ENCODE measurements around the gene CTDP1. TPM values are rescaled to one million over a fixed set of nuclear protein-coding genes. Genes with fewer than 3 reads are reported as not detected.

Gene CTDP1
- total and polyA plus RNA-seq, 4 donors: 18.8 to 30.5 (median 21.7) TPM

DNA sequence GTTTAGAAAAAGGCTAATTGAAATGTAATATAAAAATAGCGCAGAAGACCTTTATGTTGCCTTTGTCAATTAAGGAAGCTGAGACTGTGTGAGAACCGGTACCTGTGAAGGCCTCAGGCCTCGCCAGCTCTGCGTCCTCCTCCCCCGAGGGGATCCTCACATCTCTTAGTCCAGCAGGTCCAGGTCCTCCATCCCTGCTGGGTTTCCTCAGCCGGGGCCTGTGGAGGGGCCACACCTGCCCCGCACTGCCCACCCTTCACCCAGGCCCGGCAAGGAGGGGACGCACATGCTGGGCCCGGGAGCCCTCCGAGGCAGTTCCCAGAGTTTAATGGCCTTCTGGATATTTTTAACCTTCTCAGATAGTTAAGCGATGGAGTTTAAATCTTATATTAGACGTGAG is 121.6 kb downstream of the CTDP1 start:
- no peak overlapping the region for H3K9ac ChIP-seq (ENCODE audit: insufficient read depth in 1 of 2, low read length in 2 of 2)
- no peak overlapping the region for H3K27ac ChIP-seq (ENCODE audit: low read depth in 1 of 2, low read length in 1 of 2)
- 91 to 95% methylated on average over 13 of the region's 13 CpGs for whole genome bisulfite sequencing, 2 donors
- ATAC-seq (ENCODE audit: insufficient read depth, low FRiP score): no peak
- peaks cover 0 to 14% (median 4%) of the 10 kb centered on the region in 5 donors for H3K4me1 ChIP-seq (ENCODE audit: control insufficient read depth in 5 of 5, insufficient read depth in 5 of 5, low read length in 5 of 5)
- DNase-seq: no peak
- peaks cover 0 to 6% (median 0%) of the 10 kb centered on the region in 4 donors for H3K9me3 ChIP-seq (ENCODE audit: control insufficient read depth in 4 of 4, insufficient read depth in 3 of 4, low read length in 3 of 4)
- no peaks in the 10 kb centered on the region for H3K36me3 ChIP-seq (ENCODE audit: control insufficient read depth in 4 of 4, insufficient read depth in 4 of 4, low read length in 4 of 4)
- peaks cover 15 to 35% (median 33%) of the 10 kb centered on the region in 3 donors for H3K27me3 ChIP-seq (ENCODE audit: control insufficient read depth in 3 of 3, insufficient read depth in 3 of 3, low read length in 2 of 3)
- no peak for TF ChIP-seq CTCF (IDR thresholded peaks at IDR 0.05; ENCODE audit: control extremely low read depth, extremely low read depth)
- H3K4me3 ChIP-seq: no peak overlapping the region

DNA sequence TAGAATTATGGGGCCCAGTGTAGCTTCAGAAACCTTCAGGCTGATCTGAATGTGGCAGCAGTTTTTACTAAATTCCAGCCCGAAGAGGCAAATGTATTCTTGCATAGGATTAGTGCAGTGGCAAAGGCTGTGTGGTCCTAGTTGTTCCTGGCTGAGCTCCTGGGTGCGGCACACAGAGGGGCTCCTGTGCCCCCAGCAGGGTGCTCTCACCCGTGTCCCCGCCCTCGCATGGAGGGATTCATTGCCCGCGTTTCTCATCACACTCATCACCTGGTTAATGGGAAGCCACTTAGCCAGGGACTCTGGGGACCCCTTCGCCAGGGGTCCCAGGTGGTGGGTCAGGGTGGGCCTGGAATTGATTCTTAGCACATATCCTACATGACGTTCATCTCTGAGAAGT is 122.0 kb downstream of the CTDP1 start:
- no peak overlapping the region for H3K27ac ChIP-seq (ENCODE audit: low read depth in 1 of 2, low read length in 1 of 2)
- no peaks in the 10 kb centered on the region for H3K36me3 ChIP-seq (ENCODE audit: control insufficient read depth in 4 of 4, insufficient read depth in 4 of 4, low read length in 4 of 4)
- peaks cover 0 to 6% (median 0%) of the 10 kb centered on the region in 4 donors for H3K9me3 ChIP-seq (ENCODE audit: control insufficient read depth in 4 of 4, insufficient read depth in 3 of 4, low read length in 3 of 4)
- H3K4me1 ChIP-seq (ENCODE audit: control insufficient read depth in 5 of 5, insufficient read depth in 5 of 5, low read length in 5 of 5): peaks cover 0 to 14% (median 4%) of the 10 kb centered on the region in 5 donors
- H3K27me3 ChIP-seq (ENCODE audit: control insufficient read depth in 3 of 3, insufficient read depth in 3 of 3, low read length in 2 of 3): peaks cover 15 to 30% (median 29%) of the 10 kb centered on the region in 3 donors
- DNase-seq (no peak), ATAC-seq (ENCODE audit: insufficient read depth, low FRiP score) (no peak)
- no peak overlapping the region for H3K9ac ChIP-seq (ENCODE audit: insufficient read depth in 1 of 2, low read length in 2 of 2)
- H3K4me3 ChIP-seq: no peak overlapping the region
- 89 to 93% methylated on average over 9 of the region's 9 CpGs for WGBS, 2 donors
- TF ChIP-seq CTCF (IDR thresholded peaks at IDR 0.05; ENCODE audit: control extremely low read depth, extremely low read depth): no peak

DNA sequence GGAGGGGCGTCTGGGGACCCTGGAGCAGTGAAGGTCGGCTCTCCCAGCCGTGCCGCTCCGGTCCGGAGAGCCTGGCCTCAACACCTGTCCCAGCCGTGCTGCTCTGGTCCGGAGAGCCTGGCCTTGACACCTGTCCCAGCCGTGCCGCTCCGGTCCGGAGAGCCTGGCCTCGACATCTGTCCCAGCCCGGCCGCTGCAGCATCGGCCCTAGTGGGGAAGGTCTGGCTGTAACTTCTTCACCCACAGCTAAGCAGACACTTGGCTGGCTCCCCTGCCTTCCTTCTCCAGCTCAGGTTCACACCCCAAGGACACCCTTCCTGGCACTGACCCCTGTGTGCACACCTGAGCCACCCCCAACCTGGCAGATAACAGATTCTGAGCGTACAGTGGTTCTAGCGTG is 122.7 kb downstream of the CTDP1 start:
- no peak for DNase-seq
- peaks cover 0 to 4% (median 0%) of the 10 kb centered on the region in 4 donors for H3K9me3 ChIP-seq (ENCODE audit: control insufficient read depth in 4 of 4, insufficient read depth in 3 of 4, low read length in 3 of 4)
- no peak for ATAC-seq (ENCODE audit: insufficient read depth, low FRiP score)
- H3K27ac ChIP-seq (ENCODE audit: low read depth in 1 of 2, low read length in 1 of 2): no peak overlapping the region
- no peak overlapping the region for H3K4me3 ChIP-seq
- WGBS, 2 donors: 93% methylated on average over 18 of the region's 18 CpGs
- no peaks in the 10 kb centered on the region for H3K36me3 ChIP-seq (ENCODE audit: control insufficient read depth in 4 of 4, insufficient read depth in 4 of 4, low read length in 4 of 4)
- no peak for TF ChIP-seq CTCF (IDR thresholded peaks at IDR 0.05; ENCODE audit: control extremely low read depth, extremely low read depth)
- H3K4me1 ChIP-seq (ENCODE audit: control insufficient read depth in 5 of 5, insufficient read depth in 5 of 5, low read length in 5 of 5): peaks cover 0 to 14% (median 1%) of the 10 kb centered on the region in 5 donors
- peaks cover 15 to 25% (median 23%) of the 10 kb centered on the region in 3 donors for H3K27me3 ChIP-seq (ENCODE audit: control insufficient read depth in 3 of 3, insufficient read depth in 3 of 3, low read length in 2 of 3)
- no peak overlapping the region for H3K9ac ChIP-seq (ENCODE audit: insufficient read depth in 1 of 2, low read length in 2 of 2)

DNA sequence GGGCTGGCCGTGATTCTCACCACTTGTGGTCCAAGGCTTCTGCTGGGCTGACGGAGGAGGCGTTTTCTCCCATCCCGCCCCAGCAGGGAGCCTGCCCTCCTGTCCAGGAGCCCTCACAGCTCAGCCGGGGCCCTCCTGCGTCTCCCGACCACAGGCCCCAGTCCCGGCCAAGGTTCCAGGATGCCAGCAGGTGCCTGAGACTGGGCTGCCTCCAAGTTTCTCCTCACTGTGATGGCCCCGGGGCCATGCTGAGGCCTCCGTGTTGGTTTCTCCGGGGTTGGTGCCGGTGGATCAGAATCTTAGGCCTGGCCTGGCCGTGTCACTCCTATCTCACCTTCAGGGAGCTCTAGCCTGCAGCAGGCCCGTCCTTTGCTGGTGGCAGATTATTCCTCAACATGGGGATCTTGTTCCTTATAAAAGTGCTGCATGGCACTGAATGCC is 124.0 kb downstream of the CTDP1 start:
- H3K36me3 ChIP-seq (ENCODE audit: control insufficient read depth in 4 of 4, insufficient read depth in 4 of 4, low read length in 4 of 4): no peaks in the 10 kb centered on the region
- no peak overlapping the region for H3K4me3 ChIP-seq
- WGBS, 2 donors: 90% methylated on average over 14 of the region's 14 CpGs
- H3K9me3 ChIP-seq (ENCODE audit: control insufficient read depth in 4 of 4, insufficient read depth in 3 of 4, low read length in 3 of 4): peaks cover 0 to 4% (median 0%) of the 10 kb centered on the region in 4 donors
- ATAC-seq (ENCODE audit: insufficient read depth, low FRiP score) (no peak), DNase-seq (no peak)
- peaks cover 0 to 6% (median 0%) of the 10 kb centered on the region in 5 donors for H3K4me1 ChIP-seq (ENCODE audit: control insufficient read depth in 5 of 5, insufficient read depth in 5 of 5, low read length in 5 of 5)
- H3K27ac ChIP-seq (ENCODE audit: low read depth in 1 of 2, low read length in 1 of 2): no peak overlapping the region
- no peak overlapping the region for H3K9ac ChIP-seq (ENCODE audit: insufficient read depth in 1 of 2, low read length in 2 of 2)
- H3K27me3 ChIP-seq (ENCODE audit: control insufficient read depth in 3 of 3, insufficient read depth in 3 of 3, low read length in 2 of 3): peaks cover 2 to 20% (median 19%) of the 10 kb centered on the region in 3 donors
- no peak for TF ChIP-seq CTCF (IDR thresholded peaks at IDR 0.05; ENCODE audit: control extremely low read depth, extremely low read depth)

Data from lung (tissue), 12 donors.